ENCODE measurements around the gene CATSPER4.

CATSPER4 gene

DNA sequence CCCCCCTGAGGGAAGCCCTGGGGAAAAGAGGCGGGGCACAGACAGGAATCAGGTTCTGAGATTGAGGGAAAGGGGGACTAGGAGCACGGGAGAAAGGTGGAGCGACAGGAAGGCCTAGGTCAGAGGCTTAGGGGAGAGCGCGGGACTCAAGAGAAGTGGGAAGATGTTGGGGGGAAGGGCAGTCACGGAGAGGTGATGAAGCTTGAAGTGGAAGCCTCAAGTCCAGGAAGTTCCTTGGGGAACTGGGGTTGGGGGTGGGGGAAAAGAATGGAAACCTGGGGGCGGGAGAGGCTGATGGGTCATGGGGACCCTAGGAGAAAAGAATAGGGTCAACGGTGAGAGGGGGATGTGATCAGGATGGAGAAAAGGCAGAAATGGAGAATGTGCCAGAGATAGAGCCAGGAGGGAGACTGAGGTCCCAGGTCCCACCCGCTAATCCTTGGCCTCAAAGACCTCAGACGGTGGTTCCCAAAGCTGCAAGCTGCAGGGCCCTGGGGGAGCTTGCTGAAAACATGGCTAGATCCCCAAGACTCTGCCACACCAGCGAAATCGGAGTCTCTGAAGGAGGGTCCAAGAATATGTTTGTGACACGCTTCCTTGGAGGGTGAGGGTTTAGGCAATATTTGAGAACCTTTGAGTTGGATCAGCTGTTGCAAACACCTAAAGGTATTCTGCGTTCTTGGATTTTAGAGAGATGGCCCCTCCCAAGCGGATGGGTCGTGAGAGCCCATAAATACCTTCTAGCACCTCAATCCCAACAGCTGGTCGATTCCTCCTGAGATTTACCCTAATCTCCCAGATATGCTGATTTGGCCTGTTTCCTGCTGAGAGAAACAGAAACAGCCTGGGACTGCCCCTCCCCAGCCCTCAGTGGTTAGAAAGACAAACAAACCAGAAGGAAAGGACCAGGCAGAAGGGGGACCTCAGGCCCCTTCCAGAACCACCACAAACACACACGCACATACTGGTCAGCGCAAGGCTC is 25.2 kb upstream of the CATSPER4 start:
- DNase-seq (ENCODE audit: low read depth) = no peak

DNA sequence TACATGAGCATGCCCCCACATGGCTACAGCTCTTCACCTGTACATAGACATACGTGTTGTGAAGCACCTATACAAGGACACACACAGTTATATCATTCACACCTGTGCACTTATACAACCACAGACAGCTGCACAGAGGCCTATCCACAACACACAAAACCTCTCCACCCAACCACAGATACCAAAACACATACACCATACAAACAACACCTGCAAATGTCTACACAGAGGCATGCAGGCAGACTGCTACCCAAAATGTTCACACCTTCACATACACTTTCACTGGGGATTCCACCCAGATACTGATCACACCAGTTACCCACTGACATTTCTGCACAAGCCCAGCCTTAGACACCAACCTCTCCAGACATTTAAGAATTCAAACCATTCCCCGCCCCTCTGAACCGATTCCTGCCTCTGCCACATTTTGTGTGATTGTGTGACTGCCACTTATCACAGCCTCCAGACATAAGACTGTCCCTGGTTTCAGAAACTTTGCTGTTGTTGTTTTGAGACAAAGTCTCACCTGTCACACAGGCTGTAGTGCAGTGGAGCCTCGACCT is 23.6 kb upstream of the CATSPER4 start:
- no peak for DNase-seq (ENCODE audit: low read depth)

DNA sequence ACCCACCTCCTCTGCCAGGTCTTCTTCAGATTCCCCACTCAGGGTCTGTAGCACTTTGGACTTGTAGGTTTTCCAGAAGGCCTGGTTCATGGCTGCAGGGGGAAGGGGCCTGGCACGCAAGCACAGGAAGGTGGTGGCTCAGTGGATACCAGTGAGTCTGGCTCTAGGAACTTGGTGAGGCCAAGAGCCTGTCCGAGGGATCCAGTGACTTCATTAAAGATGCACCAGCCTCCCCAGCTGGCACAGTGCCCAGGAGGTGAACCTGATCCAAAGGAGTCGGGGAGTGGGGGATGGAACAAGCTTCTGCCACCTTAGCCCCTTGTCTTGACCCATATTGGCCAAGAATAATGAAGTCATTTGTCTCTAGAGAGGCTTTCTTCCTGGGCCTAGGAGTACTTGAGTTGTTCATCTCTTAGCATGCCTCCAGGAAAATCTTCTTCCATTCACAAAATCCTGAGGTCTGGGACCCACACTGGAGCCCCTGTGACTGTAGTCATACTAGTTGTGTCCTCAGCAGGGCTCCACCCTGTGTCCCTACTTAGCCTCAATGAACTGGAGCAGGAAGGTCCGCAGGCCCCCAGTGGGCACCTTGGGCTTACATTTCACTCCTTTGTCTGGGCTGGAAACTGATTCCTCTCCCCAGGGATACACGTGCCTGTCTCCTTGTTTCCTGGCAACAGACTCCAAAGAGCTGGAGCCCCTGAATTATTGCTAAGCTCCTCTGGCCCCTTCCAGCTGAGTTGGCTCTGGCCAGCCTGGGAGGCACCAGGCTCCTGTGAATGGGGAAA is 21.8 kb upstream of the CATSPER4 start, which contains the start of gene C1orf232:
Gene C1orf232, minus strand, starts transcription at position 554 of the 788 bp plus-strand sequence. Its CDS starts 464 bp downstream, at position 90.
- DNase-seq (ENCODE audit: low read depth) = no peak

DNA sequence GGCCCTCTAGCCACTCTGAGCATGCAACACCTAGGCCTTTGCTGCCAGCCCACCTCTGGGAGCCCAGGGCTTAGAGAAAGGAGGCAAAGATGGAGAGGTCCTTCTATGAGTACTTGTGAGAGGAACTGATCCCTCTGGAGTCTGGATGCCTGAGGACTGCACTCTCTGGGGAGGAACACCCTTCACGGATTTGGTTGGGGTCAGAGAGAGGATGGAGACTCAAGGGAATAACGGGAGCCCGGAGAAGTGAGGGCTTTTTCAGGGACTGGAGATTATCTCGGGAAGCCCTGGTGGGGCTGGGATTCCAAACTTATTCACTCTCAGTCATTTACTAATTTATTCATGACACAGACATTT is 21.2 kb upstream of the CATSPER4 start:
- no peak for DNase-seq (ENCODE audit: low read depth)

DNA sequence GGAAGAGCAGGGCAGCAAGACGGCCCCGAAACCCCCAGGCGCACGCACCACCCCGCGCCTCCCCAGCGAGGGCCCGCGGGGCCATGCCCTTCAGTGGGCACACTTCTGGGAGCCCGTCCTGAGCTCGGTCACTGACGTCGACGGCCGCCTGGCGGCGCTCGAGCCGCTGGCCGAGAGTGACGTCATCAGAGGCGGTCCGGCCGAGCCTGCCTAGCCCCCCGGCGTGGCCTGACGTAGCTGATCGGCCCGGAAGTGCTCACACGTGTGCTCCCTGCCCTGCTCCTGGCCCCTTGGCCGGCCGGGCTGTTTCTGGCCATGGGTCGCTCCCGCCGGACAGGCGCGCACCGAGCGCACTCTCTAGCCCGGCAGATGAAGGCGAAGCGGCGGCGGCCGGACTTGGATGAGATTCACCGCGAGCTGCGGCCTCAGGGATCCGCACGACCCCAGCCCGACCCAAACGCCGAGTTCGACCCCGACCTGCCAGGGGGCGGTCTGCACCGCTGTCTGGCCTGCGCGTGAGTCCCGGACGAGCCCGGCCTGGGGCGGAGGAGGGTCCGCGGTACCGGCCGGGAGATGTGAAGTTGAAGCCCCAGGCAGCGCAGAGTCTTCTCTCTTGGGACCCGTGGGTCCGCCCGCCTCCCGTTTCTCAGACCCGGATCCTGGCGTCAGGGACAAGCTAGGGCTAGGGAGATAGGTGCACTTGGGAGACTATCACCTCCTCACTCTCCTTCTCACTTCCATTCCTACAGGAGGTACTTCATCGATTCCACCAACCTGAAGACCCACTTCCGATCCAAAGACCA is 20.5 kb upstream of the CATSPER4 start, which contains the start of gene ZNF593:
Gene ZNF593, plus strand, starts transcription at position 240 of the 803 bp plus-strand sequence. Its CDS starts 76 bp downstream, at position 316.
- peak; percentile 79 for DNase-seq (ENCODE audit: low read depth)

DNA sequence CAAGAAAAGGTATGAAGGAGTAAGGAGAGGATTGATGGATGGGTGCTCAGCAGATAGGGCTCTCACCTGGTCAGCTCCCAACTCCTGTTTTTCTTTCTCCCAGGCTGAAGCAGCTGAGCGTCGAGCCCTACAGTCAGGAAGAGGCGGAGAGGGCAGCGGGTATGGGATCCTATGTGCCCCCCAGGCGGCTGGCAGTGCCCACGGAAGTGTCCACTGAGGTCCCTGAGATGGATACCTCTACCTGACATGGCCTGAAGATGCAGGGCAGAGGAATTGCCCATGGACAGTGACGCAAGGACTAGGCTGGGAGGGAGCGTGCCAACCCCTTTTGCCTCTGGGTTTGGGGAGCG is 20.0 kb upstream of the CATSPER4 start:
- DNase-seq (ENCODE audit: low read depth) = no peak

DNA sequence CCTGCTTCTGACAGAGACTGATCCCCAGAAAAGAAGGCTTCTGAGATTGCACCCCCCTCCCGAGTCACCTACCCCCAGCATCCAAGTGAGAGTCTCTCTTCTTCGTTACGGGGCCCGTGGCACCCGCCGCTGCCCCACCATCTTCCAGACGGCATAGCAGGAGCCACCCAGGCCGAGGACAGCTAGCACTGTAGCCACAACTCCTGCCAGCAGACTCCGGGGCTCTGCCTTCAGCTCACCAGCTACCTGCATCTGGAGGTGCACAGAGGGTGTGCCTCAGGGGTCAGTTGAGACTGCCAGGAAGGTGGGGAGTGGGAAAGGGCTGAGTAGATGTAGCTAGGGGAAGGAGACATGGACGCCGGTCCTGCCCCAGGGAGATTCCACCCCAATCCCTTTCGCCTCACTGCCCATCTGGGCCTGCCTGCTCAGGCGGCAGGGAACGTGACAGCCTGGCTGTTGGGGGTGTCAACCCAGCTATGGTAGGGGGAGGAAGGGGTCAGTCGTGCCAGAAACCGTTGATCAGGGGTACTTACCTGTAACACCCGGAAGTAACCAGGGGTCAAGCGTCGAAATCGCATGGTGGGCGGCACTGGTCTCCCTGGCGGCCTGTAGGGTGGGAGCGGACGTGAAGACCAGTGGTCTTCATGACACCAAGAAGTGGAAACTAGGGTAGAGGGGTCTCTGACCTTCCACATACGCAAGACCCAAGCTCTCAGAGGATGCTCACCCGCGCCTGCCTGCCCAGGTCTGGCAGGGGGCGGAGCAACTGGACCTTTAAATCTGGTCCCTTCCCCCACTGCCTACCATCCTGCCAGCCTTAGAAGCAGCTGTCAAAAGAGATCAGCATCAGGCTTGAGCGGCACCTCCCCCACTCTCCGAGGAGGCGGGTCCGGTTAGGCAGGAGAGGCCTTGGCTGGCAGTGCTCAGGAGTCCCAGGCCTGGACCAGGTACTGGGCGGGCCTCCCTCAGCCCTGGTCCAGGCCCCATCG is 19.0 kb upstream of the CATSPER4 start, which contains the start of gene ZNF593OS:
Gene ZNF593OS, minus strand, starts transcription at position 749 of the 989 bp plus-strand sequence. Its CDS starts 171 bp downstream, at position 578.
- DNase-seq (ENCODE audit: low read depth) = no peak

DNA sequence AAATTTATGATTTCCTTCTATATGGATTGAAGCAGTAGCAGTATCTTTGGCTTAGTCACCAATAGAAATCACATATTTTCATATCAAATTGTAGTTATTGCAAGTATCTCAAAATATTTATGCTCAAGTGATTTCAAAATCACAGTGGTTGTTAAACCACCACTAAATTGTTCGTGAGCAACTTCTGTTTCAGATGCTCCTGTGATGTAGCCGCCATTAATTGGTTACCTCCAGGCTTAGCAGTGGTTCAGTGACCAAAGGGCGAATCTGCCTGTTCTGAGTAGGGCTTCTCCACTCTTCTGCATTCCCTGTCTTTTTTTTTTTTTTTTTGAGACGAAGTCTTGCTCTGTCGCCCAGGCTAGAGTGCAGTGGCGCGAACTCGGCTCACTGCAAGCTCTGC is 15.1 kb upstream of the CATSPER4 start:
- no peak for DNase-seq (ENCODE audit: low read depth)

DNA sequence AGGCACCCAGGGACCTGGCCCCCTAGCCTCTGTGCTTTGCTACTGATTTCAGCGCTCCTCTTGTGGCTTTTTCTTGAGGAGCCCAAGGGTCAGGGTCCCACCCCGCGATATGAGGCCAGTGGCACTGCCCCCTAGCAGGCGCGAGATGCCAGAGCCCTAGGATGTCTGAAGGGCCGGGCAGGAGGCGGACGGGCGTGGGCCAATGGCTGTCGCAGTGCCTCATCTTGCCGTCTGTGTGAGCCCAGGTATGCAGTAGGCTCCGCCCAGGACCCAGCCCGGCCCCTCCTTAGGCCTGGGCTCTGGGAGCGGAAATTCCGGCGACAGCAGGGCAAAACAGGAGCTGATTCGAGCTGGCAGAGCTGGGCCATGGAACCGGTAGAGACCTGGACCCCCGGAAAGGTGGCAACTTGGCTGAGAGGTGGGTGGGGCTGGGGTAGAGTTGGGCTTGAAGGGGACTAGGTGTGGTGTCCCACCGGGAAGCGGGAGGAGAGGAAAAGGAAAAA is 13.2 kb upstream of the CATSPER4 start, which contains the start of gene CNKSR1:
Gene CNKSR1, plus strand, starts transcription at position 310 of the 503 bp plus-strand sequence. Its CDS starts 57 bp downstream, at position 367.
- no peak for DNase-seq (ENCODE audit: low read depth)

DNA sequence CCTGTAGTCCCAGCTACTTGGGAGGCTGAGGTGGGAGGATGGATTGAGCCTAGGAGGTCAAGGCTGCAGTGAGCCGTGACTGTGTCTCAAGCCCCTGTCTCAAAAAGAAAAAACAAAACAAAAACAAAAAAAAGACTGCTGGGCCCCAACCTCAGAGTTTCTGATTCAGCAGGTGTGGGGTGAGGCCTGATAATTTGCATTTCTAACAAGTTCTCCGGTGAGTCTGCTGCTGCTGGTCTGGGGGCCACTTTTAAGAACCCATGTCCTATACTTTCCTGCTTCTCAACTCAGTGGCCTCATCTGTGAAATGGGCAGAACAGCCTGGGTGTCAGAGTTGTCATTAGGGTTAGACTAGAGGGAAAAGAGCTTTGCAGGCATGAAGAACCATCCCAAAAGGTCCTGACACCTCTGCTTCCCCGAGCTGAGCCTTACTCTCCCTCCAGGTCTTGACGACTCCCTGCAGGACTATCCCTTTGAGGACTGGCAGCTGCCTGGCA is 10.3 kb upstream of the CATSPER4 start:
- no peak for DNase-seq (ENCODE audit: low read depth)

DNA sequence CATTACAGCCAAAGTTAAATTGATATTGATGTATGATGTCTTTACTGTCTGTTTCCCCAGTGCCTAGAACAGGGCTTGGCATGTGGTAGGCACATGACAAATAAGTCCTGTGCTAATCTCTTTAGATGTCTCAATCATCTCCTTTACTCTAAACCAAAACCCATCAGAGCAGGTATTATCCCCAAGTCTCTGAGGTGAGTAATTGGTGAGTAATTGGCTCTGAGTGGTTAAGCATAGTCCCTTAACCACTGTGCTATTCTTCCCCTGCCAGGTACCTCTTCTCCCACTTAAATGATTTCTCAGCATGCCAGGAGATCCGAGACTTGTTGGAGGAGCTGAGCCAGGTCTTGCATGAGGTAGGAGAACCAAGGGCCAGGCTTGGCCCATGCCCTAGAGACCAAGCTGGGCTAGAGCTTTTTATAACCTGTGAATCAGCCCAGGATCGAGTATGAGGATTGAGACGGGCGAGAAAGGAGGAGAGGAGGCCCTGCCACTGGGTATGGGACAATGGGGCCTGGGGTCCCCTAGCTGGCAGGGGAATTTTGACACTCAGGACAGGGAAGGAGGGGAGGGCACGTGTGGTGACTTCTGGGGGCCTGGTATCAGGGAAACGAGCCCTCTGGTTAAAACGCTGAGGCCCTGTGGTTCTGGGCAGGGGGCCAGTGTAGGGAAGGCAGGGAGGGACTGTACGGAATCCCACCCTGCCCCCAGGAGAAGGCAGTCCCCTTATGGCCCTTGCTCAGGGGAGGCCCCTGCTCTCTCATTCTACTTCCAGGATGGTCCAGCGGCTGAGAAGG is 8.6 kb upstream of the CATSPER4 start:
- DNase-seq (ENCODE audit: low read depth) = no peak

DNA sequence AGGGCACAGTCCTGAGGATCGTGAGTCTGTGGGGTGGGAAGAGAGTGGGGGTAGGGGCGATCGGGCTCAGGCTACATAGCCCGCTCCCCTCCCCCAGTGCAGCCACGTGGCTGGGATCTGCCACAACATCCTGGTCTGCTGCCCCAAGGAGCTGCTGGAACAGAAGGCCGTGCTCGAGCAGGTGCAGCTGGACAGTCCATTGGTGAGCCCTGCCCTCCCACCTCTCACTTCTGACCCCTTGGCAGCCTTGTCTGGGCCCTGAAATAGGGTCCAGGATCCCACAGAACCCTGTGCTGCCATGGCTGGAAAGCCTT is 8.1 kb upstream of the CATSPER4 start:
- DNase-seq (ENCODE audit: low read depth) = no peak

DNA sequence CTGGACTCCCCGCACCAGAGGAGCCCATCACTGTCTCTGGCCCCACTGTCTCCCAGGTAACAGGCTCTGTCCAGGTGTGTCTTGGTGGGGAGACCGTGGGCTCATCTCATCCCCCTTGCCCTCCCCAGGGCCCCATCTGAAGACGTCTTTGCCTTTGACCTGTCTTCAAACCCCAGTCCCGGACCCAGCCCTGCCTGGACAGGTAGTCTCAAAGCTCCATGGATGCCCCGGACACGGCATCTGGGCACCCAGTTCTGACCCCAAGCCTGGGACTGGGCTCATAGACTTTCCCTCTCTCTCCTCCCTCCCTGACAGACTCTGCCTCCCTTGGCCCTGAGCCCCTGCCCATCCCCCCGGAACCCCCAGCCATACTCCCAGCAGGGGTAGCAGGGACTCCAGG is 6.3 kb upstream of the CATSPER4 start:
- no peak for DNase-seq (ENCODE audit: low read depth)

DNA sequence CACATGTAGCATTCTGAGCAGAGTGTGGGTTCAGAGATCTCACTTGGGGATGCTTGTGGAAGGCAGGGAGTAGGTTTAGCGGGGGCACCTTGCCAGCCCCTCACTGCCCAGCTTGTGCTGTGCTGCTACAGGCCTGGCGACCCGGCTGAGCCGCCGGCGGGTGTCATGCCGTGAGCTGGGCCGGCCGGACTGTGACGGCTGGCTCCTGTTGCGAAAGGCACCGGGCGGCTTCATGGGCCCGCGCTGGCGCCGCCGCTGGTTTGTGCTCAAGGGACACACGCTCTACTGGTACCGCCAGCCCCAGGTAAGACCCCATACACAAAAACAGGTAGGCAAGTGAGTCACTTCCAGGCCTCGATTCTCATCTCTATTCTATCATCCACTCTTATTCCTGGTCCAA is 5.5 kb upstream of the CATSPER4 start:
- DNase-seq (ENCODE audit: low read depth) = no peak

DNA sequence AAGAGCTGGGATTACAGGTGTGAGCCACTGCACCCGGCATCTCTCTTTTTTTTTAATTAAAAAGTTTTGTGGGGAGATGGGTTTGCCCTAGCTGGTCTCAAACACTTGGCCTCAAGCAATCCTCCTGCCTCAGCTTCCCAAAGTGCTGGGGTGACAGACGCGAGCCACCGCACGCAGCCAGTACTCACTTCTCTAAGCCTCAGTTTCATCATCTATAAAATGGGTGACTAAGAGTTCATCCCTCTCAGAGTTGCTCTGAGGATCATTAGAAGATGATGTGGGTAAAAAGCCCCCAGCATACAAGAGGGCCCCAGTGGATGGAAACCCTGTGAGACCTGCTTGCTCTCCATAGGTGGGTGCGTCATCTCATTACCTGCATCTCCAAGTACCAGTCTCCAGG is 2.5 kb upstream of the CATSPER4 start:
- no peak for DNase-seq (ENCODE audit: low read depth)

DNA sequence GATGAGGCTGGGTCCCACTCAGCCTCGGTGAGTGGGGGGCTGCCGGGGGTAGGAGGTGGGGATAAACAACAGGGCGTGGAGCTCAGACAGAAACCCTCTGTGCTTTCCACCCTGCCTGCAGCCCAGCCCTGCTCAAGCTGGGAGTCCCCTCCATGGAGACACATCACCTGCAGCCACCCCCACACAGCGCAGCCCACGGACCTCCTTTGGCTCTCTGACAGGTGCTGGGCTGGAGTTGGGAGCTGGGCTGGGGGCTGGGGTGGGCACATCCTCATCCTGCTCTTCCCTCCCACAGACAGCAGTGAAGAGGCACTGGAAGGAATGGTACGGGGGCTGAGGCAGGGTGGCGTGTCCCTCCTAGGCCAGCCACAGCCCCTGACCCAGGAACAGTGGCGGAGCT is 1.9 kb upstream of the CATSPER4 start:
- no peak for DNase-seq (ENCODE audit: low read depth)

DNA sequence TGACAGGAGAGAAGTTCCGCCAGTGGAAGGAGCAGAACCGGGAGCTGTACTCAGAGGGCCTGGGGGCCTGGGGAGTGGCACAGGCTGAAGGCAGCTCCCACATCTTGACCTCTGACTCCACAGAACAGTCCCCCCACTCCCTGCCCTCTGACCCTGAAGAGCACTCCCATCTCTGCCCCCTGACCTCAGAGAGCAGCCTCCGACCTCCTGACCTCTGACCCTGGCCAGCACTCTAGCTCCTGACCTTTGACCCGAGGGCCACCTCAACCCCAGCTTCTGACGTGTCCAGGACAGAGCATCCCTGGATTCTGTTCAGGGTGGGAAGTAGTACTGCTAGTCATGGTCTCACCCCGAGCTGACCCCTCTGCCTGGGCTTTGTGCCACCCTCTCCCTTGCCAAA is 1.1 kb upstream of the CATSPER4 start:
- no peak for DNase-seq (ENCODE audit: low read depth)

DNA sequence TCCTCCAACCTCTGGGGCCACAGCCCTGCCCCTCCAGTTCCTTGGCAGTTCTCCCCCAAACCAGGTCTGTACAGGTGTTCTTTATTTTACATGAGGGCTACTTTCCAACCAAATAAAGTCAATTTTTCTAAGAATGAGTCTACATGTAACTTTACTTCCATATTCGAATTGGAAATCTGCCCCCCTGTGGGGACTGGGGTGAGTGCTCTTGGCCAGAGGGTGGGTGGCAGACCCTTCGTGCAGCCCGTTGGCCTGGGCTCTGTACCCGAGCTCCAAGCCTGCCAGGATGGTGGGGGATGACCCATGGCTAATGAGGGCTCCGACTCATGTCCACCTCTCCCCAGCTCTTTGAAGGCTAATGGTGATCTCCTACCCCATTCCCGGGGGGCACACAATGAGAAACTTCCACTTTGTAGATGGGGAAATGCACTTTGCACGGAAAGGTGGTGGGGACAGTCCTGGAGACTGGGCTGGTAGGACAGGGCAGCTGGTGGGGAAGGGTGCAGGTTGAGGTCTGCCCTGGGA is 589 bp upstream of the CATSPER4 start:
- no peak for DNase-seq (ENCODE audit: low read depth)

DNA sequence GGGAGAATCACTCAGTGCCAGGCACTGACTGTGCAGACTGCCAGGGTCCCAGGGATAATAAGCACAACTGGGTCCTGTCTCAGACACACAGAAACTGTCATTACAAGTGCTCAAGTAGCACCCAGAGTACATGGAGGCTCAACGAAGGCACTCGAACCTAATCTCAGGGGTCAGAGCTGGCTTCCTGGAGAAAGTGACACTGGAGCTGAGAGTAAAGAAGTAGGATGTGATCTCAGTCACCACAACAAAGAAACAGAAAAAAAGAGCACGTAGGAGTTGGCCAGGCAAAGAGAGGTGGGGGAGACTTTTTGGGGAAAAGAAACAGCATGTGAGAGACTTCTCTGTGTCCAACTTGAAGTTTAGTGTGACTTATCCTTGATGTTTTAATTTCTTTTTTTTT is 1.3 kb downstream of the CATSPER4 start:
- DNase-seq (ENCODE audit: low read depth) = no peak

All from activated gamma-delta T cell treated with anti-CD3 and anti-CD28 coated beads, Interleukin-2, amount 50 U/mL, for 16 hours (primary cell).